Measurements from ENCODE around the gene NANP. TPM values are rescaled to one million over a fixed set of nuclear protein-coding genes. Genes with fewer than 3 reads are reported as not detected.

NANP gene
- polyA plus RNA-seq, 1 experiment: 6.7 TPM

DNA sequence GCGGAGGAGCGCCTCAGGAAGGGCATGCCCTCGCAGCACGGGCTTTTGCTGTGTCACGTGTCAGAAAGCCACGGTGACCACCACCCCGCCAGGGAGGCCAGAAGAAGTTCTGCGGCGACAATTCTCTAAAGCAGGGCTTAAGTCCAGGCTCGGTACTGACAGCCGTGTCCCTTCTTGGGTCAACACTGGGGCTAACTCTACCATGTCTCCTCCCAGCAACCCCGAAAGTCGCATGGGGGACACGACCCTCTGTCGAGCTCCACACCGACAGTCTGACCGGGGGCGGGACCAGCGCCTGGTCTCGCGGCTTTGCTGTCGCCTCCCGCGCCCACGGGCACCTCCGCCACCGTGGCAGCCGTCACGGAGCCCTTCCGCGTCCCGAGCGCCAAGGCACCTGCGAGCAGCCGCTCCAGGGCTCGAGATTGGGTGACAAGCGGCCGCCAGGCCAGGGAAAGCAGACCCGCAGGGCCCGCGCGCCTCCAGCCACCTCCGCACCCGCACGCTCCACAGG is 534 bp downstream of the NANP start:
- H3K9me3 ChIP-seq (ENCODE audit: control insufficient read depth, insufficient read depth, low read length): peaks cover 6% of the 10 kb centered on the region; the same call in 1 of the 2 replicates
- H3K4me3 ChIP-seq (ENCODE audit: low read depth, low read length): peak overlapping the region; percentile 91
- peak overlapping the region; percentile 73 for H3K27ac ChIP-seq (ENCODE audit: low read depth, low read length)
- TF ChIP-seq, protein P1, sequence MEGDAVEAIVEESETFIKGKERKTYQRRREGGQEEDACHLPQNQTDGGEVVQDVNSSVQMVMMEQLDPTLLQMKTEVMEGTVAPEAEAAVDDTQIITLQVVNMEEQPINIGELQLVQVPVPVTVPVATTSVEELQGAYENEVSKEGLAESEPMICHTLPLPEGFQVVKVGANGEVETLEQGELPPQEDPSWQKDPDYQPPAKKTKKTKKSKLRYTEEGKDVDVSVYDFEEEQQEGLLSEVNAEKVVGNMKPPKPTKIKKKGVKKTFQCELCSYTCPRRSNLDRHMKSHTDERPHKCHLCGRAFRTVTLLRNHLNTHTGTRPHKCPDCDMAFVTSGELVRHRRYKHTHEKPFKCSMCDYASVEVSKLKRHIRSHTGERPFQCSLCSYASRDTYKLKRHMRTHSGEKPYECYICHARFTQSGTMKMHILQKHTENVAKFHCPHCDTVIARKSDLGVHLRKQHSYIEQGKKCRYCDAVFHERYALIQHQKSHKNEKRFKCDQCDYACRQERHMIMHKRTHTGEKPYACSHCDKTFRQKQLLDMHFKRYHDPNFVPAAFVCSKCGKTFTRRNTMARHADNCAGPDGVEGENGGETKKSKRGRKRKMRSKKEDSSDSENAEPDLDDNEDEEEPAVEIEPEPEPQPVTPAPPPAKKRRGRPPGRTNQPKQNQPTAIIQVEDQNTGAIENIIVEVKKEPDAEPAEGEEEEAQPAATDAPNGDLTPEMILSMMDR (IDR thresholded peaks at IDR 0.05; ENCODE audit: low read depth, low read length): no peak
- ChIA-PET CTCF (no interaction called here), POLR2A (interaction anchor here (0.8 to 1.0 kb wide), 3 partner anchors 144 to 376 kb away, joined by 3 read pairs; partner anchors contain the start of gene PYGB)
- H3K27me3 ChIP-seq (ENCODE audit: control insufficient read depth, insufficient read depth, low read length): no peaks in the 10 kb centered on the region
- DNase-seq (ENCODE audit: low read depth, low spot score): no peak

DNA sequence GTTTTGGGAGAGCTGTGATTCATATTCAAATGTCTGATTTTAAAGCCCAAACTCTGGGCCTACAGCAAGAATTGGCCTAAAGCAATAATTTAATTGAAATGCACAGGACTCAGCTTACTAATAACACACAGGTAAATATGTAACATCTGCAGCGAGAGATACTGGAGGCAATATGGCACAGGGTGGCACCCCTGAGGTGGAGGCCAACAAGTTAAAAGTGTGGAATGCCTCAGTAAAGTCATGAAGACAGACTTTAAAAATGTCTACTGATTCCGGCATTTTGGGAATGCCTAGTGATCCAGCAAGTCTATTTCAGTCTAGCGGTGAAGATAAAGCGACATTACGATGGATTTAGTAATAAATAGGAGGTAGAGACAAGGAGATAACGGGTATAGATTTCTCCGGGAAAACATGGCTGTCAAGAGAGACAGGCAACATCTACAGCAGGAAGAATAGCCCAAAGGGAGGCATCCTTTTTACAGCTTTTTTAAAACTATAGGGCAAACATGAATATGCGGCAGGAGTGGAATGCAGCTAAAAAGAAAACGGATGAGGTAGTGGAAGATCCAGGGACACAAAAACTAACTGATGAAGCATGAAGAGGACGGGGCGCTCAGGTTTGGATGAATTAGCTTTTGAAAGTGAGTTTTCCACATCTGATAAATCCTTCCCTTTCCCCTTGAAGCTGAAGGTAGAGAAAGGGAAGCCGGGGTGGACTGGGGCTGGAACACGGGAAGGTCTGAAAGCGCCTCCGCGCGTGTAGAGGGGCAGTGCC is 1.2 kb downstream of the NANP start:
- peak overlapping the region; percentile 73 for H3K27ac ChIP-seq (ENCODE audit: low read depth, low read length)
- ChIA-PET CTCF (no interaction called here), POLR2A (interaction anchor here (0.8 to 1.0 kb wide), 3 partner anchors 144 to 375 kb away, joined by 3 read pairs; partner anchors contain the start of gene PYGB)
- H3K27me3 ChIP-seq (ENCODE audit: control insufficient read depth, insufficient read depth, low read length): no peaks in the 10 kb centered on the region
- H3K4me3 ChIP-seq (ENCODE audit: low read depth, low read length): peak overlapping the region; percentile 91
- no peak for DNase-seq (ENCODE audit: low read depth, low spot score)
- TF ChIP-seq, protein P1 (IDR thresholded peaks at IDR 0.05; ENCODE audit: low read depth, low read length): no peak
- H3K9me3 ChIP-seq (ENCODE audit: control insufficient read depth, insufficient read depth, low read length): peaks cover 6% of the 10 kb centered on the region; the same call in 1 of the 2 replicates

DNA sequence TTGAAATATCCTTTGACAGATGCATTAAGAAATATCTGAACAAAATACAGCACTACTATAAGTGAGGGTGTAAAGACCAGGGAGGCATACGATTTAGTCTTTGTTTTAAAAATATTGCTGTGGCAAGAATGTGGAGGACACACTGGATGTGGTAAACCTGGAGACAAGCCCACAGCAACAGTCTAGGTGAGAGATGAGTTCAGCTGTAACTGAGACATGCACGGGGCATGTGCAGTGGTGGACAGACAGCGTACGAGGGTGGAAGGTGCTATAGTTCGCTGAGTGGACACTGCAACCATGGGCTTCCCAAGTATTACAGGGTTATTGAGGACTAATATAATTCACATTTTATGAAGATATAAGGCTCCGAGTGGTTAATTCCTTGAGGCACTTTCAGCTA is 1.8 kb downstream of the NANP start:
- TF ChIP-seq, protein P1 (IDR thresholded peaks at IDR 0.05; ENCODE audit: low read depth, low read length): no peak
- no peak overlapping the region for H3K27ac ChIP-seq (ENCODE audit: low read depth, low read length)
- CTCF ChIA-PET: no interaction called here
- DNase-seq (ENCODE audit: low read depth, low spot score): no peak
- peaks cover 6% of the 10 kb centered on the region; the same call in 1 of the 2 replicates for H3K9me3 ChIP-seq (ENCODE audit: control insufficient read depth, insufficient read depth, low read length)
- H3K4me3 ChIP-seq (ENCODE audit: low read depth, low read length): peak overlapping the region; percentile 14; the same call in 1 of the 2 replicates
- no peaks in the 10 kb centered on the region for H3K27me3 ChIP-seq (ENCODE audit: control insufficient read depth, insufficient read depth, low read length)
- POLR2A ChIA-PET: interaction anchor here (0.6 kb wide), 1 partner anchor 215 kb away, joined by 3 read pairs; the partner anchor contains the start of gene GINS1

DNA sequence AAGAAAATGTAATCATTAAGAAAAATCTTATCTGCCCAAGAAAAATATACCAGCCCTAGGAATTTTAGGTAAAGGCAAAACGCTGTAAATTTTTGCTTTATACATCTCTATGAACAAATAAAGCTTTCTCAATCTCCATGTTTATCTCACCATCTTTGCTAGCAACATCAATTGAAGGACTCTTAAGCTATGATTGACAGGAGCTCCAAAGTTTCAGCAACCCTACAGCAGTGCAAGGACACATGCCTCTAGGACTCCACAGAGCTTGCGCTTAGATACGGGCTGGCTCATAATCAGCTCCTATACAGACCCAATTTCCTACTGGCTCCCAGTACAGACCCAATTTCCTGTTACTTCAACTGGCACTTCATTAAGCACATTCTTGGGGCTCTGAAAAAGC is 4.3 kb downstream of the NANP start:
- no peak overlapping the region for H3K27ac ChIP-seq (ENCODE audit: low read depth, low read length)
- POLR2A ChIA-PET: no interaction called here
- H3K4me3 ChIP-seq (ENCODE audit: low read depth, low read length): no peak overlapping the region
- no peaks in the 10 kb centered on the region for H3K27me3 ChIP-seq (ENCODE audit: control insufficient read depth, insufficient read depth, low read length)
- DNase-seq (ENCODE audit: low read depth, low spot score): no peak
- CTCF ChIA-PET: no interaction called here
- TF ChIP-seq, protein P1 (IDR thresholded peaks at IDR 0.05; ENCODE audit: low read depth, low read length): no peak
- peaks cover 6% of the 10 kb centered on the region; the same call in 1 of the 2 replicates for H3K9me3 ChIP-seq (ENCODE audit: control insufficient read depth, insufficient read depth, low read length)

GRCh38 chr20:25608774-25609173 is 15.0 kb downstream of the NANP start:
- TF ChIP-seq, protein P1 (IDR thresholded peaks at IDR 0.05; ENCODE audit: low read depth, low read length): no peak
- H3K27ac ChIP-seq (ENCODE audit: low read depth, low read length): no peak overlapping the region

More at GRCh38 chr20:25608774-25609173, 15.0 kb downstream of the NANP start:
- DNase-seq (ENCODE audit: low read depth, low spot score): no peak
- POLR2A ChIA-PET: interaction anchor here (0.6 kb wide), 1 partner anchor 131 kb away, joined by 6 read pairs; no protein-coding TSS in a partner anchor
- Histone ChIP-seq H3K9me3 (ENCODE audit: control insufficient read depth, insufficient read depth, low read length) (no peaks in the 10 kb centered on the region), H3K4me3 (ENCODE audit: low read depth, low read length) (no peak overlapping the region), H3K27me3 (ENCODE audit: control insufficient read depth, insufficient read depth, low read length) (no peaks in the 10 kb centered on the region)
- CTCF ChIA-PET: interaction anchor here (0.6 kb wide), 1 partner anchor 181 kb away, joined by 3 read pairs; no protein-coding TSS in a partner anchor

Data from AG04450 (cell line).